Tibial nerve (tissue), 4 donors: Measurements from ENCODE around the gene NELL1.

Source experiments
- CTCF ChIP-seq, 5 experiments: fragments of 200-600 bp in 3 of 5; fragments of 450-650 bp in 2 of 5; sonication (generic) in 3 of 5; IDR thresholded peaks; one replicate each; pipeline ENCODE4 v1.5.1; 2016 to 2019; ENCODE audit warnings: antibody characterized with exemption in 5 of 5, mild to moderate bottlenecking in 3 of 5, moderate library complexity in 2 of 5
- EP300 ChIP-seq, 2 donors: sonication (generic); formaldehyde crosslinking; IDR thresholded peaks; one replicate each; pipeline ENCODE4 v1.6.1; 2017; ENCODE audit warnings: antibody characterized with exemption in 2 of 2, mild to moderate bottlenecking in 1 of 2

- TF ChIP-seq CTCF (IDR thresholded peaks at IDR 0.05) (no peak), EP300 (IDR thresholded peaks at IDR 0.05) (no peak)
Measured at GRCh38 chr11:20949585-20949984, 280.2 kb downstream of the NELL1 start.
